ENCODE results near the gene CPT1B. TPM values are rescaled to one million over a fixed set of nuclear protein-coding genes. Genes with fewer than 3 reads are reported as not detected.
A peak's percentile ranks its signal among the peaks of the same experiment; 100 is the strongest.

CPT1B gene
- total RNA-seq, 4 donors from 2014 or later: 5.0 to 19.6 (median 14.6) TPM

DNA sequence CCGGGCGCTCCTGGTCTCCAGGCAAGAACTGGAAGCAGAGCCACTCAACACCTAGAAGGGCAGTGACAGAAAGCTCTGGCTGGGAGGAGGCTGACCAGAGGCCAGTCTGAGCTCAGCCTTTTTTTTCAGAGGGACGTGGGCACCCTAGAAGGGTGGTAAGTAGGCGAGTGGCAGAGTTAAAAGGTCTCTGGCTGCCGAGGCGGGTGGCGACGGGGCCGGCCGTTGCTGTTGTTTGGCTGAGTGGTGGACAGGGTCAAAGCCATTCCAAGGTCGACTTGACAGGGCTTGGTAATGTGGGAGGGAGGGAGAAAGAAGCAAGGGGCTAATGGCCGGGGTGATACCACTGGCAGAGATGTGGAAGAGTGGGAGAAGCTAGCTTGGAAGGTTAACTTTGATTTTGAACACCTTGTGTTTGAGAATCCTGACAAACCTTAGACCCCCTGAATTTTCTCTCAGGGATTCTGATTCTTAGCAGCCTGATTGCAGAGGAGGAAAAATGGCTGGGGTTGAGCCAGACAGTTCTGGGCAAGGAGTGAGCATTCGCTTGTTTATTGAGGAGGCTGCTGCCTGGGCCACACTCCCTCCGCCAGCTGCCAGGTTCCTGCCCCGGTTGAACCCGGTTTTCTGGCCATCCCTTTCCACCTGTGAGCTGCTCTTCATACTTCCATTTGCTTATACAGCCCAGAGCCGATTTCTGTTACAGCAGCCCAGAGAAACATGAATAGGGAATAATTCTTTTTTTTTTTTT lies 14.6 kb downstream of the CPT1B start:
- H3K36me3 ChIP-seq: peaks cover 4 to 12% (median 6%) of the 10 kb centered on the region in 4 donors
- DNase-seq (ENCODE audit: extremely low spot score): no peak
- H3K9me3 ChIP-seq: no peaks in the 10 kb centered on the region
- intact Hi-C loops (cut with DNase I): no loop called here
- H3K4me1 ChIP-seq: peaks cover 9 to 16% (median 15%) of the 10 kb centered on the region in 4 donors
- no peaks in the 10 kb centered on the region for H3K27me3 ChIP-seq
- 23% methylated on average over 16 of the region's 17 CpGs for WGBS
- peak overlapping the region; percentile 64 to 65 (median 64) for H3K27ac ChIP-seq (replicated peaks in 1 of 4)
- peak overlapping the region; percentile 57 to 62 (median 60) for H3K4me3 ChIP-seq
- TF ChIP-seq, protein P1, sequence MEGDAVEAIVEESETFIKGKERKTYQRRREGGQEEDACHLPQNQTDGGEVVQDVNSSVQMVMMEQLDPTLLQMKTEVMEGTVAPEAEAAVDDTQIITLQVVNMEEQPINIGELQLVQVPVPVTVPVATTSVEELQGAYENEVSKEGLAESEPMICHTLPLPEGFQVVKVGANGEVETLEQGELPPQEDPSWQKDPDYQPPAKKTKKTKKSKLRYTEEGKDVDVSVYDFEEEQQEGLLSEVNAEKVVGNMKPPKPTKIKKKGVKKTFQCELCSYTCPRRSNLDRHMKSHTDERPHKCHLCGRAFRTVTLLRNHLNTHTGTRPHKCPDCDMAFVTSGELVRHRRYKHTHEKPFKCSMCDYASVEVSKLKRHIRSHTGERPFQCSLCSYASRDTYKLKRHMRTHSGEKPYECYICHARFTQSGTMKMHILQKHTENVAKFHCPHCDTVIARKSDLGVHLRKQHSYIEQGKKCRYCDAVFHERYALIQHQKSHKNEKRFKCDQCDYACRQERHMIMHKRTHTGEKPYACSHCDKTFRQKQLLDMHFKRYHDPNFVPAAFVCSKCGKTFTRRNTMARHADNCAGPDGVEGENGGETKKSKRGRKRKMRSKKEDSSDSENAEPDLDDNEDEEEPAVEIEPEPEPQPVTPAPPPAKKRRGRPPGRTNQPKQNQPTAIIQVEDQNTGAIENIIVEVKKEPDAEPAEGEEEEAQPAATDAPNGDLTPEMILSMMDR (IDR thresholded peaks at IDR 0.05): no peak
- no peak for TF ChIP-seq POLR2AphosphoS5 (IDR thresholded peaks at IDR 0.05)
- TF ChIP-seq POLR2A (IDR thresholded peaks at IDR 0.05; ENCODE audit: low read depth): no peak
- TF ChIP-seq EP300 (IDR thresholded peaks at IDR 0.05): no peak

DNA sequence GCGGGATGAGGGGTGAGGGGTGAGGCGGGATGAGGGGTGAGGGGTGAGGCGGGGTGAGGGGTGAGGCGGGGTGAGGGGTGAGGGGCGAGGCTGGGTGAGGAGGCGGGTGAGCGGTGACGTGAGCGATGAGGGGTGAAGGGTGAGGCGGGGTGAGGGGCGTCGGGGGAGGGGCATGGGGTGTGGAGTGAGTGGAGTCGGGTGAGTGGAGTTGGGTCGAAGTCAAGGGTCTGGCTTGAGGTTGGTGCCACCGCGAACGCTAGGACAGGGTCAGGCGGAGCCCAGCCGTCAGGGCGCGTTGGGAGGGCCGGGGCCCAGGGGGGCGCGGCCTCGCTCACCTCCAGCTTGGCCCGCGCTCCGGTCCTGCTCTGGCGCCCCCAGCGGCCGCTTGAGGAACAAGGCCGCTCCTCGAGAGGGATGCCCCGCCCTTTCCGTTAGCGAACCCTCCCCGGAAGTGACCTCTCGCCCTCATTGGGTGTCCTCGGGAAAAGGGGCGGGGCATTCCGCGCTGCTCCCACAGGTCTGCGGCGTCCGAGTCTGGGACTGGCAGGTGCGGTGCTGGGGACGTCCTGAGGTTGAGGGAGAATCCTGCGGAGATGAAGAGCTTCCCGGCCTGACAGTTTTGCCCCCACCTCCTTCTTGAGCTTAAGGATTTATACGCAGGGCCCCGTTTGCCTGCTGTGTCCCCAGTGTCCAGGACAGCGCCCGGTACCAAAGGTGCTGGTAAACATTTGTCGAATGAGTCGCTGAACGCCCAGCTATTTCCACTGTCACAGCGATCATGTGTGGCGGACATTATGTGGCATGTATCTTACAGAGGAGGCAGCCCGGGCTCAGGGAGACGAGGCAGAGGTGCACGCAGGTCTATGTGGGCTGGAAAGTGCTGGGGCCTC lies 15.5 kb downstream of the CPT1B start, which contains the start of gene SYCE3:
TSS of gene SYCE3 (minus strand) at position 397 of the 890 bp plus-strand sequence. CDS start 6,514 bp downstream, outside the sequence.
- intact Hi-C loops (cut with DNase I): no loop called here

DNA sequence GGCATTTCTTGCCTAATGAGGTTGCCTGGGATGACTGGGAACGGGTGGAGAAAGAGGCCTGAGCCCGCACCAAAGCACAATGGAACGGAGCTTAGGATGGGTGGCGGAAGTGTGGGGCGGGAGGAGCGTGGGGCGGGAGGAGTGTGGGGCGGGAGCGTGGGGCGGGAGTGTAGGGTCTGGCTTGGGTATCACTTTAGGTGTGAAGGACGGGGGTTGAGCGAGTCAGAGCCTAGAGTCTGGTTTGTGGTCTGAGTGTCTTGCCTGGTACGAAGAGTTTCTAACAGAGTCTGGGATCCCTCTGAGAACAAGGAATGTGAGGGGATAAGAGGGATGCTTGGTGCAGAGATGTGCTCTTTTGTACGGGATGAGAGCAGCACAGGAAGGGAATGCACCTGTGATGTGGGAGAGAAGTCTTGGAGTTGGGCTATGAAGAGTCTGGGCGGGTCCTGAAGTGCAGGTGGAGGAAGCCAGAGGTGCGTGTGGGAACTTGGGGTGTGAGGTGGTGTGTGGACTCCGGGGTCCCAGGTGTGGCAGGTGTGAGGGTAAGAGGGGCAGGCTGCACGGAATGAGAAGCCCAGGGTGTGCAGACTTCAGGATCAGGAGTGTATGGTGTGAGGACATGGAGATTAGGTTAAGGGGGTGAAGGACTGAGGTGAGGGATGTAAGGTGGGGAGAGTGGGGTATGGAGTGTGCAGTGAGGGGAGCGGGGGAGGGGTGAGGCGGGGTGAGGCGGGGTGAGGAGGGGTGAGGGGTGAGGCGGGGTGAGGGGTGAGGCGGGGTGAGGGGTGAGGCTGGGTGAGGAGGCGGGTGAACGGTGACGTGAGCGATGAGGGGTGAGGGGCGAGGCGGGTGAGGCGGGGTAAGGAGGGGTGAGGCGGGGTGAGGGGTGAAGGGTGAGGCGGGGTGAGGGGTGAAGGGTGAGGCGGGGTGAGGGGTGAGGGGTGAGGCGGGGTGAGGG lies 16.5 kb downstream of the CPT1B start:
- intact Hi-C loops (cut with DNase I): no loop called here
- no peak for TF ChIP-seq POLR2A (IDR thresholded peaks at IDR 0.05; ENCODE audit: low read depth)
- no peak for TF ChIP-seq EP300 (IDR thresholded peaks at IDR 0.05)
- no peak for TF ChIP-seq POLR2AphosphoS5 (IDR thresholded peaks at IDR 0.05)
- TF ChIP-seq, protein P1 (IDR thresholded peaks at IDR 0.05): no peak
- H3K36me3 ChIP-seq: no peaks in the 10 kb centered on the region
- H3K4me1 ChIP-seq: peaks cover 9 to 16% (median 15%) of the 10 kb centered on the region in 4 donors
- peaks cover 0 to 3% (median 0%) of the 10 kb centered on the region in 4 donors for H3K27me3 ChIP-seq
- H3K9me3 ChIP-seq: no peaks in the 10 kb centered on the region
- no peak overlapping the region for H3K4me3 ChIP-seq
- no peak for DNase-seq (ENCODE audit: extremely low spot score)
- H3K27ac ChIP-seq (replicated peaks in 1 of 4): no peak overlapping the region
- 67% methylated on average over 19 of the region's 34 CpGs for WGBS

More for the DNA sequence above, 15.5 kb downstream of the CPT1B start, which contains the start of gene SYCE3:
- Histone ChIP-seq H3K4me1 (peaks cover 9 to 16% (median 15%) of the 10 kb centered on the region in 4 donors), H3K36me3 (peaks cover 0 to 6% (median 0%) of the 10 kb centered on the region in 4 donors), H3K27me3 (peaks cover 0 to 3% (median 0%) of the 10 kb centered on the region in 4 donors), H3K4me3 (peak within 1 kb of the TSS; percentile 57 to 62 (median 60)), H3K27ac (replicated peaks in 1 of 4) (peak within 1 kb of the TSS; percentile 64 to 65 (median 64)), H3K9me3 (no peaks in the 10 kb centered on the region)
- 12% methylated on average over 19 of the region's 61 CpGs for WGBS
- DNase-seq (ENCODE audit: extremely low spot score): peak; percentile 98
- TF ChIP-seq POLR2A (IDR thresholded peaks at IDR 0.05; ENCODE audit: low read depth) (no peak), POLR2AphosphoS5 (IDR thresholded peaks at IDR 0.05) (peak; percentile 87 to 91)
- TF ChIP-seq, protein P1 (IDR thresholded peaks at IDR 0.05): peak; percentile 89 to 100 (median 95)

DNA sequence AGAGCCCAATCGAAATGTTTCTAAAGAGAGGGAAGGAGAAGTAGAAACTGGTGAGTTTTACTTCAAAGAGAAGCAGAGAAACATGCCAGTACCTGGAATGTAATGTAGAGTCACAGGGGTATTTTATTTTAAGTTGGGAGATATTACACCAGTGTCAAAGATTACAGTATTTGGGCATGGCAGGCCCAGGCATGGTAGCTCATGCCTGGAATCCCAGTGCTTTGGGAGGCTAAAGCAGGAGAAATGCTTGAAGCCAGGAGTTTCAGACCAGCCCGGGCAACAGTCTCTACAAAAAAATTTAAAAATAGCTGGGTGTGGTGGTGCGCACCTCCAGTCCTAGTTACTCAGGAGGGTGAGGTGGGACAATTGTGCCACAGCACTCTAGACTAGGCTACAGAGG lies 18.2 kb downstream of the CPT1B start:
- DNase-seq (ENCODE audit: extremely low spot score): no peak
- Histone ChIP-seq H3K4me3 (no peak overlapping the region), H3K9me3 (no peaks in the 10 kb centered on the region), H3K27ac (replicated peaks in 1 of 4) (no peak overlapping the region), H3K4me1 (peaks cover 9 to 16% (median 15%) of the 10 kb centered on the region in 4 donors), H3K36me3 (no peaks in the 10 kb centered on the region), H3K27me3 (peaks cover 0 to 3% (median 0%) of the 10 kb centered on the region in 4 donors)
- intact Hi-C loops (cut with DNase I): no loop called here
- TF ChIP-seq POLR2A (IDR thresholded peaks at IDR 0.05; ENCODE audit: low read depth) (no peak), POLR2AphosphoS5 (IDR thresholded peaks at IDR 0.05) (no peak), EP300 (IDR thresholded peaks at IDR 0.05) (no peak)
- TF ChIP-seq, protein P1 (IDR thresholded peaks at IDR 0.05): no peak
- 95% methylated on average over 3 of the region's 3 CpGs for WGBS

Data from esophagus muscularis mucosa (tissue), 4 donors.